Thyroid gland (tissue), 4 donors: ENCODE measurements around the gene SPTLC3. TPM values are rescaled to one million over a fixed set of nuclear protein-coding genes. Genes with fewer than 3 reads are reported as not detected.

ENCODE experiments used
- DNase-seq, 2 donors: peaks; one replicate each; pipeline ENCODE4 v3.0.0-alpha.2; 2019
- H3K27ac ChIP-seq, 3 donors: fragments of 200-600 bp; sonication (generic); 1 replicate in 2 of 3; 2 replicates in 1 of 3; pipeline ENCODE4 v1.5.1; 2016 to 2019; ENCODE audit warnings: mild to moderate bottlenecking in 1 of 3, moderate library complexity in 1 of 3
- H3K27me3 ChIP-seq: fragments of 200-600 bp; sonication (generic); one replicate; pipeline ENCODE4 v1.5.1; 2019
- H3K36me3 ChIP-seq, 2 donors: fragments of 200-600 bp; sonication (generic); one replicate each; pipeline ENCODE4 v1.5.1; 2016 to 2019
- H3K4me1 ChIP-seq, 2 donors: fragments of 200-600 bp; sonication (generic); one replicate each; pipeline ENCODE4 v1.5.1; 2017 to 2019
- H3K4me3 ChIP-seq, 3 donors: fragments of 200-600 bp; sonication (generic); replicated peaks in 1 of 3; 1 replicate in 2 of 3; 2 replicates in 1 of 3; pipeline ENCODE4 v1.5.1; 2016; ENCODE audit warnings: mild to moderate bottlenecking in 1 of 3
- H3K9me3 ChIP-seq: fragments of 200-600 bp; sonication (generic); one replicate; pipeline ENCODE4 v1.5.1; 2017
- CTCF ChIP-seq, 6 experiments: fragments of 200-600 bp in 3 of 6; fragments of 450-650 bp in 3 of 6; sonication (generic) in 3 of 6; IDR thresholded peaks; one replicate each; pipeline ENCODE4 v1.5.1; 2016 to 2019; ENCODE audit warnings: antibody characterized with exemption in 6 of 6, mild to moderate bottlenecking in 2 of 6, inconsistent platforms in 1 of 6, moderate library complexity in 1 of 6
- POLR2A ChIP-seq, 2 donors: fragments of 450-650 bp; IDR thresholded peaks; one replicate each; pipeline ENCODE4 v1.6.1; 2017; ENCODE audit warnings: antibody characterized with exemption in 2 of 2, mild to moderate bottlenecking in 2 of 2, moderate library complexity in 1 of 2
- WGBS, 2 donors: methylation state at CpG; one replicate each; pipeline ENCODE4 v1.1.5; 2017; 5-methylcytosine and 5-hydroxymethylcytosine counted together
- intact Hi-C: fragments of 100-400 bp; cut with DNase I; formaldehyde crosslinking; loops from one replicate; pipeline ENCODE4 v1.15.1; 2023
- total RNA-seq, 4 donors: library from RNA; depleted of rRNA; stranded (reverse); fragments of >200 nt; gene quantifications; one replicate each; pipeline ENCODE4 v1.2.3, GENCODE V29; 2016

The SPTLC3 gene
- total RNA-seq, 4 donors from 2014 or later = 33.8 to 71.5 (median 37.7) TPM

- intact Hi-C loops = no loop called here
- H3K27ac ChIP-seq = no peak overlapping the region
- DNase-seq = no peak
- TF ChIP-seq POLR2A (IDR thresholded peaks at IDR 0.05) (no peak), CTCF (IDR thresholded peaks at IDR 0.05) (no peak)
- H3K4me3 ChIP-seq = no peak overlapping the region
- no peaks in the 10 kb centered on the region for H3K9me3 ChIP-seq
- no peaks in the 10 kb centered on the region for H3K27me3 ChIP-seq
- H3K4me1 ChIP-seq = no peaks in the 10 kb centered on the region
- 87 to 89% methylated on average over 1 of the region's 1 CpG for WGBS, 2 donors
- no peaks in the 10 kb centered on the region for H3K36me3 ChIP-seq
Measured at GRCh38 chr20:13213335-13213734, 204.6 kb downstream of the SPTLC3 start.

- no peak overlapping the region for H3K4me3 ChIP-seq
- no peak for TF ChIP-seq POLR2A (IDR thresholded peaks at IDR 0.05)
- TF ChIP-seq CTCF (IDR thresholded peaks at IDR 0.05) = no peak
- intact Hi-C loops = no loop called here
- no peak for DNase-seq
- 62 to 70% methylated on average over 1 of the region's 1 CpG for WGBS, 2 donors
- no peaks in the 10 kb centered on the region for H3K36me3 ChIP-seq
- H3K27ac ChIP-seq = no peak overlapping the region
- H3K27me3 ChIP-seq = no peaks in the 10 kb centered on the region
- H3K9me3 ChIP-seq = no peaks in the 10 kb centered on the region
- H3K4me1 ChIP-seq = peaks cover 4% of the 10 kb centered on the region in 2 donors
Measured at GRCh38 chr20:13216533-13216932, 207.8 kb downstream of the SPTLC3 start.

Other genes with a start within 250 kb of the SPTLC3 start
- 10 to 100 TPM; 77.5 to 98.4 (median 83.7) TPM for gene ISM1, start 212.3 kb downstream of the SPTLC3 start, total RNA-seq